ENCODE data around the gene RPS6KC1. TPM values are rescaled to one million over a fixed set of nuclear protein-coding genes. Genes with fewer than 3 reads are reported as not detected.
"Not testable (repeated sequence)": the region's sequence is repeated elsewhere in the genome, so short reads cannot be mapped to it uniquely, and the experiment has no call there.

RPS6KC1 gene
- total RNA-seq, 1 donor from 2014 or later = 13.0 TPM

GRCh38 chr1:213095467-213095866 lies 44.4 kb downstream of the RPS6KC1 start:
- TF ChIP-seq CTCF (IDR thresholded peaks at IDR 0.05) = no peak
- POLR2A ChIA-PET = no interaction called here
- H3K4me1 Mint-ChIP-seq = peaks cover 2% of the 10 kb centered on the region
- peaks cover 4% of the 10 kb centered on the region for H3K9me3 Mint-ChIP-seq
- H3K27ac Mint-ChIP-seq = no peak overlapping the region
- CTCF ChIA-PET = interaction anchor here (0.7 kb wide), 1 partner anchor 28 kb away, joined by 3 read pairs; no protein-coding TSS in a partner anchor
- intact Hi-C loops (cut with micrococcal nuclease) = no loop called here
- no peaks in the 10 kb centered on the region for H3K27me3 Mint-ChIP-seq
- peaks cover 32% of the 10 kb centered on the region for H3K36me3 Mint-ChIP-seq (ENCODE audit: low read depth)
- ATAC-seq (ENCODE audit: low read depth) (no peak), DNase-seq (no peak)
- H3K4me3 Mint-ChIP-seq = no peak overlapping the region

GRCh38 chr1:213099682-213100399 lies 48.8 kb downstream of the RPS6KC1 start:
- CTCF ChIA-PET = no interaction called here
- no peak for TF ChIP-seq CTCF (IDR thresholded peaks at IDR 0.05)
- no peak for DNase-seq
- Mint-ChIP-seq H3K27me3 (no peaks in the 10 kb centered on the region), H3K4me1 (peaks cover 17% of the 10 kb centered on the region), H3K9me3 (peaks cover 6% of the 10 kb centered on the region), H3K4me3 (no peak overlapping the region), H3K27ac (no peak overlapping the region), H3K36me3 (ENCODE audit: low read depth) (peaks cover 25% of the 10 kb centered on the region)
- intact Hi-C loops (cut with micrococcal nuclease) = no loop called here
- POLR2A ChIA-PET = no interaction called here
- ATAC-seq (ENCODE audit: low read depth) = no peak

- H3K27me3 Mint-ChIP-seq; ATAC-seq (ENCODE audit: low read depth); H3K27ac Mint-ChIP-seq; DNase-seq; H3K9me3 Mint-ChIP-seq; CTCF ChIA-PET; intact Hi-C loops (cut with micrococcal nuclease); POLR2A ChIA-PET; H3K4me3 Mint-ChIP-seq: not testable (repeated sequence)
- H3K36me3 Mint-ChIP-seq (ENCODE audit: low read depth) = peaks cover 26% of the 10 kb centered on the region
- peaks cover 18% of the 10 kb centered on the region for H3K4me1 Mint-ChIP-seq
Observed at GRCh38 chr1:213100565-213100964, 49.5 kb downstream of the RPS6KC1 start.

- H3K4me1 Mint-ChIP-seq = peaks cover 18% of the 10 kb centered on the region
- ATAC-seq (ENCODE audit: low read depth) (peak; percentile 70), DNase-seq (no peak)
- H3K27ac Mint-ChIP-seq = peak overlapping the region; percentile 73
- ChIA-PET POLR2A (interaction anchor here (1.4 kb wide), 1 partner anchor 53 kb away, joined by 4 read pairs; the partner anchor contains the start of gene RPS6KC1), CTCF (interaction anchor here (1.3 kb wide), 1 partner anchor 20 kb away, joined by 11 read pairs; no protein-coding TSS in a partner anchor)
- H3K9me3 Mint-ChIP-seq = peaks cover 8% of the 10 kb centered on the region
- H3K36me3 Mint-ChIP-seq (ENCODE audit: low read depth) = peaks cover 20% of the 10 kb centered on the region
- no peak for TF ChIP-seq CTCF (IDR thresholded peaks at IDR 0.05)
- intact Hi-C loops (cut with micrococcal nuclease) = no loop called here
- no peaks in the 10 kb centered on the region for H3K27me3 Mint-ChIP-seq
- H3K4me3 Mint-ChIP-seq = peak overlapping the region; percentile 21
Observed at GRCh38 chr1:213103377-213104306, 52.6 kb downstream of the RPS6KC1 start.

GRCh38 chr1:213104604-213105003 lies 53.6 kb downstream of the RPS6KC1 start:
- intact Hi-C loops (cut with micrococcal nuclease) = loop anchor here (5.0 kb wide), 1 partner anchor 52 kb away; the partner anchor contains the start of gene RPS6KC1
- Mint-ChIP-seq H3K9me3 (peaks cover 8% of the 10 kb centered on the region), H3K36me3 (ENCODE audit: low read depth) (peaks cover 14% of the 10 kb centered on the region), H3K27ac (peak overlapping the region; percentile 50), H3K4me3 (no peak overlapping the region), H3K4me1 (peaks cover 18% of the 10 kb centered on the region), H3K27me3 (no peaks in the 10 kb centered on the region)
- peak; percentile 34 for ATAC-seq (ENCODE audit: low read depth)
- CTCF ChIA-PET = interaction anchor here (1.3 kb wide), 1 partner anchor 19 kb away, joined by 11 read pairs; no protein-coding TSS in a partner anchor
- POLR2A ChIA-PET = interaction anchor here (1.4 kb wide), 1 partner anchor 54 kb away, joined by 4 read pairs; the partner anchor contains the start of gene RPS6KC1
- TF ChIP-seq CTCF (IDR thresholded peaks at IDR 0.05) = no peak
- DNase-seq = no peak

Measured in activated B cell treated with CpG ODN at 0.5 μM for 24 hours (primary cell).